HCT116 (cell line): ENCODE results near the gene SNAP47.

Source experiments
- ATF3 ChIP-seq: IDR thresholded peaks from 2 replicates; pipeline ENCODE4 v1.6.1; 2012
- CTCF ChIP-seq, 3 experiments: fragments of 200-600 bp in 1 of 3; sonication (generic) in 1 of 3; IDR thresholded peaks in 2 of 3; conservative IDR thresholded peaks in 1 of 3; 2 replicates each; pipeline ENCODE4 v1.5.1; 2012 to 2017; ENCODE audit warnings: low read depth in 2 of 3, low read length in 2 of 3, antibody characterized with exemption in 1 of 3, borderline replicate concordance in 1 of 3, control low read depth in 1 of 3, mild to moderate bottlenecking in 1 of 3, mixed read lengths in 1 of 3, mixed run types in 1 of 3, moderate library complexity in 1 of 3; ENCODE audit not compliant: insufficient read depth in 1 of 3
- EZH2phosphoT487 ChIP-seq: fragments of 200-600 bp; IDR thresholded peaks from 2 replicates; pipeline ENCODE4 v1.6.1; 2018; ENCODE audit warnings: antibody characterized with exemption, borderline replicate concordance
- RAD21 ChIP-seq: IDR thresholded peaks from 2 replicates; pipeline ENCODE4 v1.6.1; 2012; ENCODE audit warnings: low read depth, mild to moderate bottlenecking
- REST ChIP-seq: IDR thresholded peaks from 2 replicates; pipeline ENCODE4 v1.6.1; 2012; ENCODE audit warnings: low read depth
- YY1 ChIP-seq: IDR thresholded peaks from 2 replicates; pipeline ENCODE4 v1.6.1; 2011; ENCODE audit warnings: low read length, low read depth, moderate library complexity, mild to moderate bottlenecking; ENCODE audit not compliant: insufficient replicate concordance; ENCODE audit errors: extremely low read depth

- TF ChIP-seq CTCF (IDR thresholded peaks at IDR 0.05 in 2 of 3, conservative IDR thresholded peaks at IDR 0.05 in 1 of 3; ENCODE audit: borderline replicate concordance in 1 of 3, insufficient read depth in 1 of 3, low read depth in 2 of 3, low read length in 2 of 3) (no peak), RAD21 (no peak), YY1 (no peak), EZH2phosphoT487 (no peak), REST (no peak), ATF3 (no peak)
Observed at GRCh38 chr1:227766015-227766634, 30.9 kb downstream of the SNAP47 start.
